Measurements from ENCODE around the gene CD82. TPM values are rescaled to one million over a fixed set of nuclear protein-coding genes. Genes with fewer than 3 reads are reported as not detected.

Gene CD82
- polyA plus RNA-seq, 1 donor (not counting 4 experiments of a cell fraction or from before 2014, with no cell fraction given), result 118 TPM

DNA sequence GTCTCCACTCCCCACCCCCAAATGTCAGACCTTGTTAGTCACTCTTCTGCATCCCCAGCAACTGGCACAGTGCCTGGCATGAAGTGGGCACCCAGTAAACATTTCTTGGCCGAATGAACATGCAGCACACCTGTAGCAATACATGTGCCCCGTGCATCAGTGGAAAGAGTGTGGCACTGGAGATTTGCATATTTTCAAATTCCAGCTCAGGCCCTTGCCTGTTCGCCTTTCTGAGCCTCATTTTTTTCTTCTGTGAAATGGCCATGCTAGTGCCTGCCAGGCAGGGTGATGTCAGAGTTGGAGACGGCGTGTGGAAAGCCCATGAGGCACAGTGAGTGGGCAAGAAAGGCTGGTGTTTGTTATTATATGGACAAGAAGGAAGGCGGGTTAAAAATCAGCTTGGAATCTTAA is 38.7 kb downstream of the CD82 start:
- no peak overlapping the region for H3K27ac ChIP-seq (ENCODE audit: control insufficient read depth, insufficient read depth, low read length)
- H3K4me3 ChIP-seq (ENCODE audit: control insufficient read depth in 2 of 3, extremely low read depth in 1 of 3, insufficient read depth in 2 of 3, low read depth in 1 of 3, low read length in 3 of 3), result no peak overlapping the region
- H3K4me2 ChIP-seq (ENCODE audit: control insufficient read depth, extremely low read depth, insufficient read depth, low read depth, low read length), result no peak overlapping the region
- no peaks in the 10 kb centered on the region for H3K79me2 ChIP-seq (ENCODE audit: control insufficient read depth, insufficient read depth, low read length)
- H4K20me1 ChIP-seq (ENCODE audit: control insufficient read depth, extremely low read depth, insufficient read depth, low read length), result no peaks in the 10 kb centered on the region
- dilution Hi-C loops (cut with MboI; ENCODE audit: extremely low pct_ligation_motif_present, low sequenced_read_pairs), result no loop called here
- FAIRE-seq (no peak), DNase-seq (ENCODE audit: low read depth, low spot score) (no peak)
- no peak for TF ChIP-seq EZH2 (IDR thresholded peaks at IDR 0.05; ENCODE audit: low read length)
- TF ChIP-seq, protein P1, sequence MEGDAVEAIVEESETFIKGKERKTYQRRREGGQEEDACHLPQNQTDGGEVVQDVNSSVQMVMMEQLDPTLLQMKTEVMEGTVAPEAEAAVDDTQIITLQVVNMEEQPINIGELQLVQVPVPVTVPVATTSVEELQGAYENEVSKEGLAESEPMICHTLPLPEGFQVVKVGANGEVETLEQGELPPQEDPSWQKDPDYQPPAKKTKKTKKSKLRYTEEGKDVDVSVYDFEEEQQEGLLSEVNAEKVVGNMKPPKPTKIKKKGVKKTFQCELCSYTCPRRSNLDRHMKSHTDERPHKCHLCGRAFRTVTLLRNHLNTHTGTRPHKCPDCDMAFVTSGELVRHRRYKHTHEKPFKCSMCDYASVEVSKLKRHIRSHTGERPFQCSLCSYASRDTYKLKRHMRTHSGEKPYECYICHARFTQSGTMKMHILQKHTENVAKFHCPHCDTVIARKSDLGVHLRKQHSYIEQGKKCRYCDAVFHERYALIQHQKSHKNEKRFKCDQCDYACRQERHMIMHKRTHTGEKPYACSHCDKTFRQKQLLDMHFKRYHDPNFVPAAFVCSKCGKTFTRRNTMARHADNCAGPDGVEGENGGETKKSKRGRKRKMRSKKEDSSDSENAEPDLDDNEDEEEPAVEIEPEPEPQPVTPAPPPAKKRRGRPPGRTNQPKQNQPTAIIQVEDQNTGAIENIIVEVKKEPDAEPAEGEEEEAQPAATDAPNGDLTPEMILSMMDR (optimal IDR thresholded peaks at IDR 0.05 in 1 of 3, IDR thresholded peaks at IDR 0.05 in 1 of 3, conservative IDR thresholded peaks at IDR 0.05 in 1 of 3; ENCODE audit: extremely low read depth in 1 of 3, insufficient read depth in 2 of 3, low read length in 3 of 3), result no peak
- H3K4me1 ChIP-seq (ENCODE audit: control insufficient read depth, extremely low read depth, insufficient read depth, low read length), result no peaks in the 10 kb centered on the region
- no peaks in the 10 kb centered on the region for H3K9me1 ChIP-seq (ENCODE audit: control insufficient read depth, extremely low read depth, insufficient read depth, low read length)
- no peaks in the 10 kb centered on the region for H3K27me3 ChIP-seq (ENCODE audit: control insufficient read depth, extremely low read depth, insufficient read depth, low read length)
- H3K9me3 ChIP-seq (ENCODE audit: control insufficient read depth, low read depth, low read length), result no peaks in the 10 kb centered on the region
- H2AFZ ChIP-seq (ENCODE audit: control insufficient read depth, low read length), result no peak overlapping the region
- no peak overlapping the region for H3K9ac ChIP-seq (ENCODE audit: control insufficient read depth, extremely low read depth, insufficient read depth, low read length)
- peaks cover 48 to 53% of the 10 kb centered on the region in 2 experiments for H3K36me3 ChIP-seq (ENCODE audit: control insufficient read depth in 2 of 2, extremely low read depth in 1 of 2, insufficient read depth in 2 of 2, low read length in 2 of 2)

DNA sequence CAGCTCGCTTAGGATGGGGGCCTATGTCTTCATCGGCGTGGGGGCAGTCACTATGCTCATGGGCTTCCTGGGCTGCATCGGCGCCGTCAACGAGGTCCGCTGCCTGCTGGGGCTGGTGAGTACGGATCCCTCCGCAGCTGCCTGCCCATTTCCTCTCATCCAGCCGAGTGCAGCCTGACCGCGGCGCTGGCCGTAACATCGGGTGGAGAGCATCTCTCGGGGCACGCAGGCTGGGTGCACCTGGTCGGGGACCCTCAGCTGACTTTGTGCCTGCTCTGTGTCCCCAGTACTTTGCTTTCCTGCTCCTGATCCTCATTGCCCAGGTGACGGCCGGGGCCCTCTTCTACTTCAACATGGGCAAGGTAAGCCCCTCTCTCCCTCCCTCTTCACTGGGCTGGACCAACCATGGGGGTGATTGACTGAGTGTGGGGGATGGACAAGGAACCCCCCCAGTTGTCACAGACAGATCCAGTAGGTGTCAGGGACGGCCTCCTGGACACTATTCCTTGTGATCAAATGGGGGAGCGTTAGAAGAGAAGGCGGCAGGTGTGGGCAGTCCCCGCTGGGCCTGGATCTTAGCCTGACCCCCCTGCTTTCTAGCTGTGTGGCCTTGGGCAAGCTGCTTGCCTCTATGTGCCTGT is 39.7 kb downstream of the CD82 start:
- no peak overlapping the region for H3K4me2 ChIP-seq (ENCODE audit: control insufficient read depth, extremely low read depth, insufficient read depth, low read depth, low read length)
- no peaks in the 10 kb centered on the region for H3K79me2 ChIP-seq (ENCODE audit: control insufficient read depth, insufficient read depth, low read length)
- no peak overlapping the region for H3K27ac ChIP-seq (ENCODE audit: control insufficient read depth, insufficient read depth, low read length)
- H3K27me3 ChIP-seq (ENCODE audit: control insufficient read depth, extremely low read depth, insufficient read depth, low read length), result no peaks in the 10 kb centered on the region
- H3K9me1 ChIP-seq (ENCODE audit: control insufficient read depth, extremely low read depth, insufficient read depth, low read length), result no peaks in the 10 kb centered on the region
- no peak overlapping the region for H3K4me3 ChIP-seq (ENCODE audit: control insufficient read depth in 2 of 3, extremely low read depth in 1 of 3, insufficient read depth in 2 of 3, low read depth in 1 of 3, low read length in 3 of 3)
- dilution Hi-C loops (cut with MboI; ENCODE audit: extremely low pct_ligation_motif_present, low sequenced_read_pairs), result no loop called here
- TF ChIP-seq, protein P1 (optimal IDR thresholded peaks at IDR 0.05 in 1 of 3, IDR thresholded peaks at IDR 0.05 in 1 of 3, conservative IDR thresholded peaks at IDR 0.05 in 1 of 3; ENCODE audit: extremely low read depth in 1 of 3, insufficient read depth in 2 of 3, low read length in 3 of 3), result no peak
- no peak overlapping the region for H2AFZ ChIP-seq (ENCODE audit: control insufficient read depth, low read length)
- H3K9me3 ChIP-seq (ENCODE audit: control insufficient read depth, low read depth, low read length), result no peaks in the 10 kb centered on the region
- no peaks in the 10 kb centered on the region for H3K4me1 ChIP-seq (ENCODE audit: control insufficient read depth, extremely low read depth, insufficient read depth, low read length)
- no peak overlapping the region for H3K9ac ChIP-seq (ENCODE audit: control insufficient read depth, extremely low read depth, insufficient read depth, low read length)
- DNase-seq (ENCODE audit: low read depth, low spot score), result no peak
- peaks cover 45 to 50% of the 10 kb centered on the region in 2 experiments for H3K36me3 ChIP-seq (ENCODE audit: control insufficient read depth in 2 of 2, extremely low read depth in 1 of 2, insufficient read depth in 2 of 2, low read length in 2 of 2)
- FAIRE-seq, result no peak
- H4K20me1 ChIP-seq (ENCODE audit: control insufficient read depth, extremely low read depth, insufficient read depth, low read length), result no peaks in the 10 kb centered on the region
